GM19193 (cell line): ENCODE results near the gene AADACL3.

Experiments used
- POLR2A ChIP-seq: IDR thresholded peaks from 4 replicates; pipeline ENCODE4 v1.6.1; 2011; ENCODE audit not compliant: insufficient read depth, insufficient read length; ENCODE audit errors: extremely low read depth

Gene AADACL3

DNA sequence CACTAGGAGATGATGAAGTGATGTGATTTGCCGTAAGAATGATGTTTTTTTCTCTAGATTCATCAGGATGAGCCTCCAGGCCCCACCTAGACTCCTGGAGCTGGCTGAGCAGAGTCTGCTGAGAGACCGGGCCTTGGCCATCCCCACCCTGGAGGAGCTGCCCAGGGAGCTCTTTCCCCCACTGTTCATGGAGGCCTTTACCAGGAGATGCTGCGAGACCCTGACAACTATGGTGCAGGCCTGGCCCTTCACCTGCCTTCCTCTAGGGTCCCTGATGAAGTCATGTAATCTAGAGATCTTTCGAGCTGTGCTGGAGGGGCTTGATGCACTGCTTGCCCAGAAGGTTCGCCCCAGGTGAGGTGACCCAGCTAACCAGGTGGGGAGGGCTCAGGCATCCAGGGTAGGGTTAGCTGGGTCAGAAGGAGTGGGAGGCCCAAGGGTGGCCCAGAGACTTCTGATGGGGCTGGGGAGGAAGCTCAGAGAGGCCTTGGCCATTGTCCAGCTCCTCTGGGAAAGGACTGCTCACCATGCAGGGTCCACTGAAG, 59.0 kb downstream of the AADACL3 start:
- TF ChIP-seq POLR2A: no peak

DNA sequence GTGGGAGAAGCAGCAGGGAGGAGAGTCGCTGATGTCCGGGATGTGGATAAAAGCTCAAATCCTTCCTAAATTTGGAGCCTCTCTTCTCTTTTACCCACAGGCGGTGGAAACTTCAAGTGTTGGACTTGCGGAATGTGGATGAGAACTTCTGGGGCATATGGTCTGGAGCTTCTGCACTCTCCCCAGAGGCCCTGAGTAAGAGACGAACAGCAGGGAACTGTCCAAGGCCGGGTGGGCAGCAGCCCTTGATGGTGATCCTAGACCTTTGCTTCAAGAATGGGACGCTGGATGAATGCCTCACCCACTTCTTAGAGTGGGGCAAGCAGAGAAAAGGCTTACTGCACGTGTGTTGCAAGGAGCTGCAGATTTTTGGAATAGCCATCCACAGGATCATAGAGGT, 59.5 kb downstream of the AADACL3 start:
- no peak for TF ChIP-seq POLR2A

DNA sequence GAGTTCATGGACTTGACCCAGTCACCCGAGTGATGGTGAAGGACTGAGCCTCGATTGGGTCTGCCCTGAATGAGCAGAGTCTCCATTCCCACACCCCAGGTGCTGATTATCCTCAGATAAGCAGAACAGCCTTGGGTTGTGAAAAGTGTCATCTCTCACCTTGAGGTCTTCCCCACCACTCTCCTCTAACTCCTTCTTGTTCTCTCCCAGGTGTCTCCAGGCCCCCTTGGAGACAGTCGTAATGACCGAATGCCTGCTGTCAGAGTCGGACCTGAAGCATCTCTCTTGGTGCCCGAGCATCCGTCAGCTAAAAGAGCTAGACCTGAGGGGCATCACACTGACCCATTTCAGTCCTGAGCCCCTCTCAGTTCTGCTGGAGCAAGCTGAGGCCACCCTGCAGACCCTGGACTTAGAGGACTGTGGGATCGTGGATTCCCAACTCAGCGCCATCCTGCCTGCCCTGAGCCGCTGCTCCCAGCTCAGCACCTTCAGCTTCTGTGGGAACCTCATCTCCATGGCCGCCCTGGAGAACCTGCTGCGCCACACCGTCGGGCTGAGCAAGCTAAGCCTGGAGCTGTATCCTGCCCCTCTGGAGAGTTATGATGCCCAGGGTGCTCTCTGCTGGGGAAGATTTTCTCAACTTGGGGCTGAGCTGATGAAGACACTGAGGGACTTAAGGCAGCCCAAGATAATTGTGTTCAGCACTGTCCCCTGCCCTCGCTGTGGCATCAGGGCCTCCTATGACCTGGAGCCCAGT, 61.1 kb downstream of the AADACL3 start:
- TF ChIP-seq POLR2A: no peak
